PFSK-1 (cell line): Measurements from ENCODE around the gene GALNT1.

ENCODE experiments used
- FOXP2 ChIP-seq: optimal IDR thresholded peaks from 2 replicates; pipeline ENCODE3; 2011; ENCODE audit warnings: borderline replicate concordance, control low read depth, inconsistent platforms; ENCODE audit not compliant: insufficient read depth; ENCODE audit errors: extremely low read length, extremely low read depth
- POLR2AphosphoS5 ChIP-seq: IDR thresholded peaks from 2 replicates; pipeline ENCODE4 v1.6.1; 2012; ENCODE audit warnings: low read depth, mild to moderate bottlenecking, control low read depth, low read length, moderate library complexity
- REST ChIP-seq, 2 experiments: IDR thresholded peaks; 2 replicates each; pipeline versions ENCODE4 v1.6.1 to v1.8.0; 2011 to 2012; ENCODE audit warnings: low read depth in 2 of 2, low read length in 2 of 2, control low read depth in 1 of 2, inconsistent platforms in 1 of 2, mild to moderate bottlenecking in 1 of 2, moderate library complexity in 1 of 2; ENCODE audit not compliant: insufficient read depth in 1 of 2
- SIN3A ChIP-seq: IDR thresholded peaks from 2 replicates; pipeline ENCODE4 v1.6.1; 2012; ENCODE audit warnings: mild to moderate bottlenecking, low read length, moderate library complexity, borderline replicate concordance; ENCODE audit not compliant: insufficient read depth
- TAF1 ChIP-seq: IDR thresholded peaks from 2 replicates; pipeline ENCODE4 v1.6.1; 2012; ENCODE audit warnings: low read length, control low read depth, borderline replicate concordance; ENCODE audit not compliant: insufficient read depth

Gene GALNT1

GRCh38 chr18:35592298-35592697 is 10.8 kb downstream of the GALNT1 start:
- TF ChIP-seq REST (IDR thresholded peaks at IDR 0.05; ENCODE audit: insufficient read depth in 1 of 2, low read depth in 2 of 2, low read length in 2 of 2) (no peak), POLR2AphosphoS5 (no peak), SIN3A (no peak), TAF1 (no peak), FOXP2 (no peak)

- no peak for TF ChIP-seq TAF1
- no peak for TF ChIP-seq REST (IDR thresholded peaks at IDR 0.05; ENCODE audit: insufficient read depth in 1 of 2, low read depth in 2 of 2, low read length in 2 of 2)
- no peak for TF ChIP-seq FOXP2
- TF ChIP-seq SIN3A, result no peak
- TF ChIP-seq POLR2AphosphoS5, result no peak
Measured at GRCh38 chr18:35593859-35594258, 12.3 kb downstream of the GALNT1 start.

- TF ChIP-seq TAF1 (no peak), FOXP2 (no peak), SIN3A (no peak), POLR2AphosphoS5 (no peak), REST (IDR thresholded peaks at IDR 0.05; ENCODE audit: insufficient read depth in 1 of 2, low read depth in 2 of 2, low read length in 2 of 2) (no peak)
Measured at GRCh38 chr18:35597758-35598157, 16.2 kb downstream of the GALNT1 start.

GRCh38 chr18:35602193-35602820 is 20.8 kb downstream of the GALNT1 start:
- TF ChIP-seq POLR2AphosphoS5 (no peak), SIN3A (no peak), REST (IDR thresholded peaks at IDR 0.05; ENCODE audit: insufficient read depth in 1 of 2, low read depth in 2 of 2, low read length in 2 of 2) (no peak), TAF1 (no peak), FOXP2 (no peak)

GRCh38 chr18:35603008-35603407 is 21.5 kb downstream of the GALNT1 start:
- TF ChIP-seq POLR2AphosphoS5 (no peak), REST (IDR thresholded peaks at IDR 0.05; ENCODE audit: insufficient read depth in 1 of 2, low read depth in 2 of 2, low read length in 2 of 2) (no peak), SIN3A (no peak), FOXP2 (no peak)
